ENCODE results near the gene SERINC4.

SERINC4 gene

DNA sequence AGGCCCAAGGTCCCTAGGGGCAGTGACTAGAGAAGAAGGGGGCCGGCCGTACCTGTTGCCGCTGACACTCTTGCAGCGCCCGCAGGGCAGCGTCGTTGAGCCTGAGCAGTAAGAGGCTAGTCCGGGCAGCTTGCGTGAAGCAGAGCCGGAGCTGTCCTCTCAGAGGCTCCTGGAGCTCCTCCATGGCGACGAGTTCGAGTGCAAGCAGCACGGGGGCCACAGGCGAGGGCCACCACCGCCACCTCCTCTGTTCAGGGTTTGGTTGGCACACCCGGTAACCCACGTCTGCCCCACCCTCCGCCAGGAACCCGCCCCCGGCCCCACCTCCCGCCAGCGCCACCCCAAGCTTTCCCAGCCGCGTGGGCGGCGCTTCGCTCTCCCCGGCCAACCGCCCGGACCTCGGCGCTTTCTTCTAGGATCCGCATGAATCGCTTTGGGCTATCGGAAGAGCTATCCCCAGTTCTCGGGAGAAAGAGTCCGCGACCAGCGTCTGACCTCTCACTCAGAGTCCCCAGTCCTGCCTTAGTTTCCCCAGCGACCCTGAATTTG is 23.2 kb downstream of the SERINC4 start, which contains the start of gene ELL3:
ELL3 (minus strand) TSS at position 249 of the 549 bp plus-strand sequence; CDS start at position 184, 65 bp downstream.
- TF ChIP-seq, protein P1, sequence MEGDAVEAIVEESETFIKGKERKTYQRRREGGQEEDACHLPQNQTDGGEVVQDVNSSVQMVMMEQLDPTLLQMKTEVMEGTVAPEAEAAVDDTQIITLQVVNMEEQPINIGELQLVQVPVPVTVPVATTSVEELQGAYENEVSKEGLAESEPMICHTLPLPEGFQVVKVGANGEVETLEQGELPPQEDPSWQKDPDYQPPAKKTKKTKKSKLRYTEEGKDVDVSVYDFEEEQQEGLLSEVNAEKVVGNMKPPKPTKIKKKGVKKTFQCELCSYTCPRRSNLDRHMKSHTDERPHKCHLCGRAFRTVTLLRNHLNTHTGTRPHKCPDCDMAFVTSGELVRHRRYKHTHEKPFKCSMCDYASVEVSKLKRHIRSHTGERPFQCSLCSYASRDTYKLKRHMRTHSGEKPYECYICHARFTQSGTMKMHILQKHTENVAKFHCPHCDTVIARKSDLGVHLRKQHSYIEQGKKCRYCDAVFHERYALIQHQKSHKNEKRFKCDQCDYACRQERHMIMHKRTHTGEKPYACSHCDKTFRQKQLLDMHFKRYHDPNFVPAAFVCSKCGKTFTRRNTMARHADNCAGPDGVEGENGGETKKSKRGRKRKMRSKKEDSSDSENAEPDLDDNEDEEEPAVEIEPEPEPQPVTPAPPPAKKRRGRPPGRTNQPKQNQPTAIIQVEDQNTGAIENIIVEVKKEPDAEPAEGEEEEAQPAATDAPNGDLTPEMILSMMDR (IDR thresholded peaks at IDR 0.05; ENCODE audit: low read depth, low read length, missing control alignments) = no peak
- H3K4me3 ChIP-seq (ENCODE audit: low read depth, low read length) = peak within 1 kb of the TSS; percentile 52
- no peak for DNase-seq (ENCODE audit: low read depth)
- in situ Hi-C loops (cut with HindIII; ENCODE audit: low sequenced_read_pairs) = no loop called here

DNA sequence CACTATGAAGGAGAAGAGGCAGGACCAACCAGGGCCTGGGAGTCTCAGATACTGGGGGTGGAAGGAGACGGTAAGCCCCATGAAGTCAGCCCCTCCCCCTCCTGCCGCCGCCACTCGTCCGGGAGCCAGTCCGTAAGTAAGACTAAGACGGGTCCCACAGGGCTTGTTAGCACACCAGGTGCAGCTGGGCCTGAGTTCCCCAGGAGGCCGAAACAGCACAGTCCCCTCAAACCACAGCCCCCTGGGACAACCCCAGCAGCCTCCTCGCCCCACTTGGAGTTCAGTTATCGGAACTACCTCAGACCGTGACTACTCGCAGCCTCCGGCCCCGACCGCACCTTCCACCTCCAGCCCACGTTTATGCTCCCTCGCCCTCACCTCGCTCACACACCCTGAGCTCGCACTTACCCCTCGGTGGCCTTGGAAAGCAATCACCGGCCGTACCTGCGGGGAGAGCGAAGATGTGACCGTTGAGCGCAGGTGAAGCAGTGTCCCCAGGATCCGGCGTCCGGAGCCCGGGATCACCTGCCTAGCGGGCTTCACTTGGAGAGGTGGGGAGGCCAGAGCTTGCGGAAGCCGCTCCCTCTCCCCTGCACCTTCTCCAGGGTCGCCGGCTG is 23.8 kb downstream of the SERINC4 start:
- in situ Hi-C loops (cut with HindIII; ENCODE audit: low sequenced_read_pairs) = no loop called here
- DNase-seq (ENCODE audit: low read depth) = no peak
- H3K4me3 ChIP-seq (ENCODE audit: low read depth, low read length) = peak overlapping the region; percentile 52
- TF ChIP-seq, protein P1 (IDR thresholded peaks at IDR 0.05; ENCODE audit: low read depth, low read length, missing control alignments) = no peak

DNA sequence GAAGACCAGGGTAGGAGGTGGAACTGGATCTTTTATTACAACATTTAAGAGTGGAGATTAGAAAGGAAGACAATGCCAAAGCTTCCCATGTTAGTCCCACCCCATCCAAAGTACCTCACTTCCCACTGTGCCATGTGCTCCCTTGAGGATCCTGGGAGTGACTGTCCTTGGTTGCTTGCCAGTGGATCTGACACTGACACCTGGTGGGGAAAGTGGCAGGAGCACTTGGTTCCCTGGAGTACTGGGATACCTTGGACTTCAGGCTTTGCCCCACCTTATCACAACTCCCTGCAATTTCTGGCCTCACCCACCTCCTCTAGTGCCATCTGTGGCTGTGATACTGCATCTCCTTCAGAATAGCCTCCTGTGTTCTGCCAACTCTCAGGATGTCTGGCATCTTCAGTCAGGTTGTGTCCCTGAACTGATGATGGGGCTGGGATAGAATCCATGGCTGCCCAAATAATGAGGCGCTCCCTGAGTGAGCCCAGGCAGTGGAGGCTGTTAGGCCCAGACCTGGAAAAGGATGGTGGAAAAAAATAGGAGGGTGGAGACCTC is 24.5 kb downstream of the SERINC4 start:
- DNase-seq (ENCODE audit: low read depth) = no peak
- H3K4me3 ChIP-seq (ENCODE audit: low read depth, low read length) = no peak overlapping the region

DNA sequence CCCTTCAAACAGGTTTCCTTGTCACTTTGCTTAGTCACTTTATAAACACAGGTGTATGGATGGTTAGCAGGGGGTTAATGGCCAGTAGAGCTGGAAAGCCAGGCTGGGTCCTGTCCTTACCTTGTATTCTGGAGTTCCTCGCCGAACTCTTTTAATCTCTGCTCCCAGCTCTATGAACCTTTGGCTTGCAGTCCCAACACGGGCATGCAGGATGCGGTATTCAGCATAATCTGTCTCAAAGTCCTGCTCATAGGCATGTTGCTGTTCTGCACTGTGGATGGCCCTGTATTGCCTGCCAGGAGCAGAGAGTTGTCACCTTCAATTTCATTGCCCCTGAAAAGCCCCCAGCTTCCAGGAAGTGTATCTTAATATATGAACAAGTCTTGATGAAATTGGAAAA is 26.0 kb downstream of the SERINC4 start:
- no peak overlapping the region for H3K4me3 ChIP-seq (ENCODE audit: low read depth, low read length)
- DNase-seq (ENCODE audit: low read depth) = no peak
- in situ Hi-C loops (cut with HindIII; ENCODE audit: low sequenced_read_pairs) = no loop called here
- TF ChIP-seq, protein P1 (IDR thresholded peaks at IDR 0.05; ENCODE audit: low read depth, low read length, missing control alignments) = no peak

More for the DNA sequence above, 24.5 kb downstream of the SERINC4 start:
- TF ChIP-seq, protein P1 (IDR thresholded peaks at IDR 0.05; ENCODE audit: low read depth, low read length, missing control alignments) = peak; percentile 42
- in situ Hi-C loops (cut with HindIII; ENCODE audit: low sequenced_read_pairs) = no loop called here

DNA sequence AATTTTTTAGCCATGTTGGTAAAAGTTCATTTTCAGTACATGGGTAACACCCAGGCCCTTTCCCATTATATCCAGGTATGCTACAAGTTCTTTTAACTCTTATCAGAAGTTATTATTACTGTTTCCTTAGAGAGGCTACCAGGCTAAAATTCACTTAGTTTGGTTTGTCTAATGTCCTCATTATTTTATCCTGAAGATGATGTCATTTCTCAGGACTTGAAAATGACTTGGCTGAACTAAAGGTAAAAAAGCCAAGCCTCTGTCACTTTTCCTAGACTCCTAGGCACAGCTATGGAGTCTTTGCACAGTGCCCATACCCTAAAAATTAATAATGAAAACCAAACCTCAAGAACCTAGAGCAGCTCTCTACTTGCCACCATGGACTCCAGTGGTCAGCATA is 27.4 kb downstream of the SERINC4 start:
- DNase-seq (ENCODE audit: low read depth) = no peak
- in situ Hi-C loops (cut with HindIII; ENCODE audit: low sequenced_read_pairs) = no loop called here
- TF ChIP-seq, protein P1 (IDR thresholded peaks at IDR 0.05; ENCODE audit: low read depth, low read length, missing control alignments) = no peak
- H3K4me3 ChIP-seq (ENCODE audit: low read depth, low read length) = no peak overlapping the region

DNA sequence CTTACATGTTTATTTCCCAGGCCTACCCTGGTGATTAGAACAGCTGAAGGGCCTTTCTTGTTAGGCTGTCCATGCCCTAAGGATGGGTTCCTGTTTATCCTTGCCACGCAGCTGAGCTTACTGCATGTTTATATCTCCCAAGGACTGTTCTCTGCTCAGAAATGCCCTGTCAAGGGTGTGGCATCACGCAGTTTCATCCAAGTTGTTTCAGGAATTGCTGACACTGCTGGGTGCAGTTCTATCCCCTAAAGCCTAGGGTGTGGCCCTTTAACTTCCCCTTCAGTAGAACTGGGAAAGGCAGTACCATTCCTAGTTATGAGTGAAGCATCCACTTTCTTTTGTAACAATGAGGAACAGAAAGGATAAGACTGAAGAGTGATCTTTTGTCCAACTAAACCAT is 28.2 kb downstream of the SERINC4 start:
- in situ Hi-C loops (cut with HindIII; ENCODE audit: low sequenced_read_pairs) = no loop called here
- no peak for DNase-seq (ENCODE audit: low read depth)
- TF ChIP-seq, protein P1 (IDR thresholded peaks at IDR 0.05; ENCODE audit: low read depth, low read length, missing control alignments) = no peak
- no peak overlapping the region for H3K4me3 ChIP-seq (ENCODE audit: low read depth, low read length)
